Measurements from ENCODE around the gene TNFRSF14.
"Not testable (repeated sequence)": the region's sequence is repeated elsewhere in the genome, so short reads cannot be mapped to it uniquely, and the experiment has no call there.

Gene TNFRSF14

GRCh38 chr1:2554621-2555387, 1.4 kb upstream of the TNFRSF14 start:
- peak; percentile 57 for DNase-seq

DNA sequence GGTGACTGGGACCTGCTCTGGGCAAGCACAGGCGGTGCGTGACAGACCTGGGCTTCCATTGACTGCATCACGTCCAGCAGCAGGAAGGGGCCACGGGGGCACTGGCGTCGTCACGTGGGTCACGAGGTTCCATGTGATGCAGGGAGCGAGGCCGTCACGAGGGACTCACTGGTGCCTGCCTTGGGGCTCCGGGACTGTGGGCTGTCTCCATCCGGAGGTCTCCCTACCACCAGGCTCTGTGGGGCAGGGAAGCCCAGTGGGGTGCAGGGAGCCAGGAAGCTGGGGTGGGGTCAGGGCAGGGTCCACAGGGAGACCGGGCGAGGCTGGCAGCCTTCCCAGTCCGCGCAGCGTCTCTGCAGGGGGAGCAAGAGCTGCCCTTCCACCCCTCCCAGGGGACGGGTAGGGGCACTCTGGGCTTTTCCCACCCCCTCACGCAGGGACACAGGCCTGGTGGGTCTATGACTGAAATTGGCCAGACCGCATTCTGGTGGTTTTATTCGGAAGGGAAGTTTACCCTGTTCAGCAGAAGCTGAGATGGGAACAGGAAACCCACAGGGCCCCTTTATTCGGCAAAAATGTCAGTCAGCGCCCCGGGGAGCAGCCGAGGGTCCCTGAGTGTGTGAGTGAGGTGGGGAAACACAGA, 416 bp upstream of the TNFRSF14 start:
- DNase-seq: peak; percentile 91

- DNase-seq: peak; percentile 67
These were observed 709 bp downstream of the TNFRSF14 start for GRCh38 chr1:2556678-2557481.

DNA sequence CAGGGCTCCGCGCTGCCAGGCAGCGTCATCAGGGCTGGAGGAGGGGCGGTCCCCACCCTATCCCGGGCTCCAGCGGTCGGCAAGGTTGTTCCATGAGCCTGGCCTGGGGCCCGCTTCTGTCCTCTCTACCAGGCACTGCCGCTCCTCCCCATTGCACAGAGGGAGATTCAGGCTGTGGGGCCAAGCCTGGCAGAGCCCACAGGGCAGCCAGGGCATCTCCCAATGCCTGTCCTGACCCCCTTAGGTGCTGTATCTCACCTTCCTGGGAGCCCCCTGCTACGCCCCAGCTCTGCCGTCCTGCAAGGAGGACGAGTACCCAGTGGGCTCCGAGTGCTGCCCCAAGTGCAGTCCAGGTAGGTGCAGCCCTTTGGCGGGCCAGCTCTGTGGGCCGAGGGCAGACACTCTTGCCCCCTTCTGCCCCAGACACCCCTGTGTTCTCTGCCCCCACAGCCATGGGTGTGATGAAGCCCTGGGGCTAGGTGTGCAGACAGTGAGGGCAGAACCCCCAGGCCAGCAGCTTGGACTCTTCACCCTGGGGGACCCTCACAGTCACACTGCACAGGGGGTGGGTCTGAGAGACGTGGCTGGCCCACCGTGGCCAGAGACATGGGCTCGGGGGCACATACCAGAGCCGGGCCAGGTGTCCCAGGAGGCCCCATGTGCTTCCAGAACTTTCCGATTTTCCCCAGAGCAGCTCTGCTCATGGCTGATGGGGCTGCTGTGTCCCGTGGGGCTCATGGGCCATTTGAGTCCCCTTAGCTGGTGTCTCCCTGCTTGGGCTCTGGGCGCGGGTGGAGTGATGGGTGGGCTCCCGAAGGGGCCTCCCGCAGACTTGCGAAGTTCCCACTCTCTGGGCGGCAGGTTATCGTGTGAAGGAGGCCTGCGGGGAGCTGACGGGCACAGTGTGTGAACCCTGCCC, 1.6 kb downstream of the TNFRSF14 start:
- no peak for DNase-seq

- DNase-seq: no peak
These were observed 2.2 kb downstream of the TNFRSF14 start for GRCh38 chr1:2558420-2558819.

DNA sequence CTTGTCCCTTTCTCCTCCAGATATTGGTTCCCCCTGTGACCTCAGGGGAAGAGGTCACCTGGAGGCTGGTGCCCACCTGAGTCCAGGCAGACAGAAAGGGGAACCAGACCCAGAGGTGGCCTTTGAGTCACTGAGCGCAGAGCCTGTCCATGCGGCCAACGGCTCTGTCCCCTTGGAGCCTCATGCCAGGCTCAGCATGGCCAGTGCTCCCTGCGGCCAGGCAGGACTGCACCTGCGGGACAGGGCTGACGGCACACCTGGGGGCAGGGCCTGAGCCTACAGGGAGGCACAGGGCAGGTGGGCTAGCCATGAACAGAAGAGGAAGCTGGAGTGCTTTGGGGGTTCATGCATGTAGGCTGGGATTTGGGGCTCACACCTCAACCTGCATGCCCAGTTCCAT, 2.7 kb downstream of the TNFRSF14 start:
- DNase-seq: no peak

- DNase-seq: no peak
These were observed 3.5 kb downstream of the TNFRSF14 start for GRCh38 chr1:2559509-2560298.

- DNase-seq: no peak
These were observed 4.3 kb downstream of the TNFRSF14 start for GRCh38 chr1:2560299-2561073.

GRCh38 chr1:2561446-2561845, 5.3 kb downstream of the TNFRSF14 start:
- DNase-seq: no peak

DNA sequence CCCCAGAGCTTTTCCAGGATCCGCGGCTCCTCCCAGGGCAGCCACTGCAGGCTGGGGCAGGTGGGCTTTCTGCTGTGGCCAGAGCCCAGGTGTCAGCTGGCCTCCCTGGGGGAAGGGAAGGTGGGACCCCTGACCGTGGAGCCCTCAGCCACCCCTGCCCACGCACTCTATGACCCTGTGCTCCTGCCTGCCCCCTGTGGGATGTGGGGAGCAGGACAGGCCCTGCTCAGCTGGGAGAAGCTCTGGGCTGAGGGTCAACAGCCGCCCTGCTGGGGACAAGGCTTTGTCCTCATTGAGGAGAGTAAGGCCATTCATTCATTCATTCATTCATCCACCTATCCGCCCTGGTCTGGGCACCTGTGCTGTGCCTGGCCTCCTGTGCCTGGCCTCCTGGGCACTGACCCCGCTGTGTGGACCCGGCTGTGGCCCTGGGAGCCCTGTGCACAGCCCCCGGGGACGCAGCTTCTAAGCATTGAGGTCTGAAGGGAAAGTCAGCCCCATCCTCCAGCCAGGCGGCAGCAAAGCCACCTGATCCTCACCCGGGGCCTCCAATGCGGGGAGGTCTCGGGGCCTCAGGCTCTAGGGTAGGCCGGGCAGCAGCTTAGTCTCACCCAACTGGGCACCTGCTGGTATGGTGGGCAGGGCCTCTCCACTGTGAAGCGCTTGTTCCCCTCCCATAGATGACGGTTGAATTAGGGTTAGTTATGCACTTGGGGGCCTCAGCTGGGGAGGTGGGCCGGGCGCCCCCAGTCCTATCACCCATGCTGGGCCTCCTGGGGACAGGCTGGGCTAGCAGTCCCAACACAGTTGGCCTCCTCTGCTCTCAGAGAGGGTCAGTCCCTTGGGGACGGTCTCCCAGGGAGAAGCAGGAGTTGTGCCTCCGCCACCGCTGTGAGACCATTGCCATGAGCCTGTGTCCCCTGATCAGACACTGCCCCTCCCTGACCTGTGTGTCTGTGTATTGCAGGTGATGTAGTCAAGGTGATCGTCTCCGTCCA, 6.0 kb downstream of the TNFRSF14 start:
- DNase-seq: peak; percentile 31

DNA sequence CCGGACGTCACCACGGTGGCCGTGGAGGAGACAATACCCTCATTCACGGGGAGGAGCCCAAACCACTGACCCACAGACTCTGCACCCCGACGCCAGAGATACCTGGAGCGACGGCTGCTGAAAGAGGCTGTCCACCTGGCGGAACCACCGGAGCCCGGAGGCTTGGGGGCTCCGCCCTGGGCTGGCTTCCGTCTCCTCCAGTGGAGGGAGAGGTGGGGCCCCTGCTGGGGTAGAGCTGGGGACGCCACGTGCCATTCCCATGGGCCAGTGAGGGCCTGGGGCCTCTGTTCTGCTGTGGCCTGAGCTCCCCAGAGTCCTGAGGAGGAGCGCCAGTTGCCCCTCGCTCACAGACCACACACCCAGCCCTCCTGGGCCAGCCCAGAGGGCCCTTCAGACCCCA, 7.0 kb downstream of the TNFRSF14 start:
- DNase-seq: no peak

DNA sequence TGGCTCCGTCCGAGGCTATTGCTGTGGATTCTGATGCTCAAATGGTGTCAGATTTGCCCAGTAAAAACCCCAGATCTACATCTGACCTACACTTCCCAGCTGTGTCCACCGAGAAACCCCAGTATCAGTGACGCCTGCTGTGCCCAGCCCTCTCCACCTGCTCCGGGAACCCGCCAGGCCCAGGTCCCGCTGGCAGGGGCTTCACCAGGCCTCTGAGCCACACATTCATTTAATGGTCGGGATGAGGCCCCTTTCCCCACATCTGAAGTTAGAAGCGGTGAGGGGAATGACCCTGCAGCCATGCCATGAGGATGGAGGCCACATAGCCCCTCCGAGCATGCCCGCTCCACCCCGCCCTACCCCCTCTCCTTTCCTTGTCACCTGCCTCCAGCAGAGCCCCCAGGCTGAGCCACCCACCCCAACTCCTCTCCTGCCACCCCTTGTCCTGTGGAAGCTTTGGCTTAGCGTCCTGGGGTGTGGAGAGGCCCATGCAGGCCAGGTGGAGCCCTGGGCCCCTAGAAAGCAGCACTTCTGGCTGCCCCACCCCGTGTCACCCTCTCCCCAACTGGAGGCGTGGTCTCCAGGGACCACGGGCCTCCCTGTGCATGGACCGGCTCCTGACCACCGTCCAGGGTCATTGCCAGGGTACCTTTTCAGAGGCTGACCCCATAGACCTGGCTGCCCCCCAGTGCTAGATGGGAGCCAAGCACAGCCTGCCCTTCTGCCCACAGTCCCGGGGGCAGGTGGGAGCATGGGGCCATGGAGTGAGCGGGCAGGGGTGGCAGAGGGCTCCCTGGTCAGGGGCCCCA, 8.0 kb downstream of the TNFRSF14 start:
- no peak for DNase-seq

- no peak for DNase-seq
These were observed 8.7 kb downstream of the TNFRSF14 start for GRCh38 chr1:2564815-2565374.

DNA sequence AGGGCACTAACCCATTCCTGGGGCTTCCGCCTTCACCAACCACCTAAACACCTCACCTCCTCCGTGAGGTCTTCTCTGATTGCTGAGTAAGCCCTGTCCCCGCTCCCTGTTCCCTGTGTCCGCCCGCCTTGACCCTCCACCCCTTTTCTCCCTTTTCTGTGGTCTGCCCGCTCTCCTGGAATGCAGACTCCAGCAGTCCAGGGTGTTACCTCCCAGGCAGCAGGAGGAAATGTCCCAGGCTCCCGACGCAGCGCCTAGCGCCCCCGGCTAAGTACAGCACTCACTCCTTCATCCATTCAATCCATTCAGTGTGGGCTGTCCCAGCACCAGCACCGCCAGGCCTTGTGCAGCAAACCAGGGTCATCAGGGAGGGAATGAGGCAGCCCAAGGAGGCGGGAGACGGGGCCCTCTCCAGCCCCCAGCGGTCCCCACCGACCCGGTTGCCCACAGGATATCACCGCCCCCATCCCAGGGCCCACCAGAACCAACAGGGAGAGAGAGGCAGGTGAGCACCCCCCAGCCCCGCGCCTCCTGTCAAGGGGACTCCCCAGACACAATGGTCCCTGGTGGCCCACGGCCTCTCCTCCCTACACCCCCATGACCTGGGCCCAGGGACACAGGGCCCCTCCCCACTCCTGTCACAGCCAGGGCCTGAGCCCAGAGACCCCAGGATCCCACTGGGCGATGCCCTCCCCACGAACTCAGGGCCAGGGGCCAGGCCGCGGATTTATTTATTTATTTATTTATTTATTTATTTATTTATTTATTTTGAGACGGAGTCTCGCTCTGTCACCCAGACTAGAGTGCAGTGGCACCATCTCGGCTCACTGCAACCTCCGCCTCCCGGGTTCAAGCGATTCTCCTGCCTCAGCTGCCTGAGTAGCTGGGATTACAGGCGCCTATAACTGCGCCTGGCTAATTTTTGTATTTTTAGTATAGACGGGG, 10.2 kb downstream of the TNFRSF14 start:
- DNase-seq: no peak

GRCh38 chr1:2567083-2567679, 11.0 kb downstream of the TNFRSF14 start:
- DNase-seq: no peak

DNA sequence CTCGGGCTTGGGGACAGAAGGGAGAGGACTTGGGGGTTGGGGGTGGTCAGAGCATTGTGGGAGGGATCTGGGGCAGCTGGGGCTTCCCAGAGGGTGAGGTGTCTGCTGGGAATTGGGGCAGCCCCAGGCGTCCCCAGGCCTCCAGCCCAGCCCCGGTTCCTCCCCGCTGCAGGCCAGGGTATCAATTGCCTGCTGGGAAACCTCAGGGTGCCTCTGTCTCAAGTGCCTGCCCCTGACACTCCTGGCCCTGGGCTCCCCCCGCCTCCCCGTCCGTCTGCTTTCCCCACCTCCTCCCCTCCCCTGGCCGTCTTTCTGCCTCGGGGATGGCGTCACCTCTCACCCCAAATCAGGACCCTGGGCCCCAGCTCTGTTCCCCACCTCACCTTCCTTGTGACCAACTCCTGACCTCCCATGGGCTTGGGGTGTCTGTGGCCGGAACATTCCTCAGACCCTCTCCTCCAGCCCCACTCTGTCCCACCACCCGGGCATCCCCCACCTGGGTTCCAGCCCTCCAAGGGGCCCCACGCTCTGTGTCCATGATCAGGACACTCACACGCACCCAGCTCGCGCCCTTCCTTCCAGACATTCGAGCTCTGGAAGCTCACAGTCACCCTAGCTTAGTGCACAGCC, 12.1 kb downstream of the TNFRSF14 start:
- DNase-seq: not testable (repeated sequence)
